ENCODE data around the gene GDE1. TPM values are rescaled to one million over a fixed set of nuclear protein-coding genes. Genes with fewer than 3 reads are reported as not detected.

The GDE1 gene
- total RNA-seq, 2 experiments from 2014 or later = 19.7 to 25.9 TPM

DNA sequence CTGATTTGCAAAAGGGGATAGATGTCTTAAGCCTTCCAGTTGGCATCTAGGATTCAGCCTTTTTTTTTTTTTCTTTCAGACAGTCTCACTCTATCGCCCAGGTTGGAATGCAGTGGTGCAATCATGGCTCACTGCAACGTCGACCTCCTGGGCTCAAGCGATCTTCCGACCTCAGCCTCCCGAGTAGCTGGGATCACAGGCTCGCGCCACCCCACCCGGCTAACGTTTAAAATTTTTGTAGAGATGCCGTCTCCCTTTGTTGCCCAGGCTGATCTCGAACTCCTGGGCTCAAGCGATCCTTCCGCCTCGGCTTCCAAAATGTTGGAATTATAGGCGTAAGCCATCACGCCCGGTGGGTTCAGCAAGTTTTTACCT lies 1.3 kb upstream of the GDE1 start:
- ChIA-PET POLR2A (interaction anchor here (0.6 to 2.2 kb wide), 3 partner anchors 21 to 32 kb away, joined by 3 to 34 read pairs (median 4); partner anchors contain the start of gene VPS35L), CTCF (interaction anchor here (1.7 to 4.3 kb wide), 3 partner anchors 20 to 456 kb away, joined by 5 to 43 read pairs (median 11); partner anchors contain the start of genes COQ7 and VPS35L)
- H3K4me1 Mint-ChIP-seq (ENCODE audit: low read depth) = peaks cover 46% of the 10 kb centered on the region
- DNase-seq (peak; percentile 22), ATAC-seq (no peak)
- no peak overlapping the region for H3K27ac Mint-ChIP-seq
- H3K27me3 Mint-ChIP-seq (ENCODE audit: low read depth) = no peaks in the 10 kb centered on the region
- peaks cover 20% of the 10 kb centered on the region for H3K36me3 Mint-ChIP-seq (ENCODE audit: low read depth)
- H3K4me3 Mint-ChIP-seq = no peak overlapping the region
- H3K9me3 Mint-ChIP-seq (ENCODE audit: insufficient read depth) = no peaks in the 10 kb centered on the region

DNA sequence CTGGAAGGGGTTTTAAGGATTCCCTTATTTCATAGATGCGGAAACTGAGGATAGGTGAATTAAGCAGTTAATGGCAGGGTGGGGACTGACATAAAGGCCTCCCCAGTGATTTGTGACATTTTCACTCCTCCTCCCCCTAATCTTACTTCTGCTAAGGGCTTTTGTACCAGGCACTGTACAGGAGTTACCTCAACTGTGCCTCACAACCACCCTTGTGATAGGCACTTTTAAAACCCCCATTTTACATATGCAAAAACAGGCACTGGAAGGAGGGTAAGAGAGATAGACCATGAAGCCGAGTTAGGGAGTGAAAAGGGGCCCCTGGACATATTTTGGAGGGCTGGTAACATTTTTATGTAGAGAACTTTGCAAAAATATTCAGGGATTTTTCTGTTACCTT lies 862 bp upstream of the GDE1 start:
- DNase-seq (no peak), ATAC-seq (no peak)
- Mint-ChIP-seq H3K27me3 (ENCODE audit: low read depth) (no peaks in the 10 kb centered on the region), H3K4me1 (ENCODE audit: low read depth) (peaks cover 48% of the 10 kb centered on the region), H3K4me3 (peak overlapping the region; percentile 97), H3K27ac (no peak overlapping the region), H3K9me3 (ENCODE audit: insufficient read depth) (no peaks in the 10 kb centered on the region), H3K36me3 (ENCODE audit: low read depth) (peaks cover 16% of the 10 kb centered on the region)
- POLR2A ChIA-PET = interaction anchor here (0.6 kb wide), 1 partner anchor 20 kb away, joined by 3 read pairs; no protein-coding TSS in a partner anchor
- CTCF ChIA-PET = interaction anchor here (4.3 to 5.6 kb wide), 2 partner anchors 32 to 33 kb away, joined by 20 to 43 read pairs; partner anchors contain the start of gene VPS35L

DNA sequence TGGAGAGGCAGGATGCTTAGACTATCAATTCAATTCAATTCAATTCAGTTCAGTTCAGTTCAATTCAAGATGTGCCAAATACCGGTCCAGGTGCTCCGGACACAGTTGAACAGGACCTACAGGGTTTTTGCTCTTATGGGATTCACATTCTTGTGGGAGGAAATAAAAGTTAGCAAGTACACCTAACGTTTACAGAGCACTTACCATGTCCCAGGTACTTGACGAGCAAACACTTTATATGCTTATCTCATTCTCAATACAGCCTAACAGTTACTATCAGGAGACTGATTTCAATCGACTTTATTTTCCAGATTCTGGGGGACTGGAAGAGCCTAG lies 467 bp upstream of the GDE1 start:
- CTCF ChIA-PET = interaction anchor here (3.4 to 5.6 kb wide), 2 partner anchors 19 to 33 kb away, joined by 20 to 25 read pairs; partner anchors contain the start of gene VPS35L

DNA sequence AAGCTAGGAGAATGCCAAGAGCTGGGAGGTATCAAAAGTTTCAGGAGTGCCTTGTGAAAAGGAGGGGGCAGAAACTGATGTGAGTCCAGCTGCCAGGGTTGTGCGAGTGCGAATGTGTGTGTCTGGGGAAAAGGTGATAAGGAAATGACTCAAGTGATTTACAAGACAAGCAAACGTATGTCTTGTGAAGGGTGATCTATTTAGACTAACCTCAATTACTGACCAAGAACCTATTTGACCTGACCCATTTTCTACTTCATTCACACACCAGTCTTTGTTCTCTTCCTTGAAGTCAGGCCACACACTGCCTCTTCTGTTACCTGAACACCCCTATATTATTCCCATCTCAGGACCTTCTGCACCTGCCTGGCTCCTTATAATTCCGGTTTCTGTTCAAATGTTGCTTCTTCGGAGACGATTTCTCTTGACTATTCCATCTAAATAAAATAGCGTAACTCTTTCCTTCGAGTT lies 1.0 kb downstream of the GDE1 start:
- no peaks in the 10 kb centered on the region for H3K9me3 Mint-ChIP-seq (ENCODE audit: insufficient read depth)
- H3K27ac Mint-ChIP-seq = peak overlapping the region; percentile 93
- ChIA-PET POLR2A (interaction anchor here (2.2 kb wide), 1 partner anchor 34 kb away, joined by 9 read pairs; the partner anchor contains the start of gene VPS35L), CTCF (interaction anchor here (1.0 to 5.6 kb wide), 3 partner anchors 18 to 34 kb away, joined by 3 to 25 read pairs (median 20); partner anchors contain the start of gene VPS35L)
- no peak for ATAC-seq
- peaks cover 23% of the 10 kb centered on the region for H3K36me3 Mint-ChIP-seq (ENCODE audit: low read depth)
- DNase-seq = no peak
- no peaks in the 10 kb centered on the region for H3K27me3 Mint-ChIP-seq (ENCODE audit: low read depth)
- peaks cover 59% of the 10 kb centered on the region for H3K4me1 Mint-ChIP-seq (ENCODE audit: low read depth)
- H3K4me3 Mint-ChIP-seq = peak overlapping the region; percentile 97

More for the DNA sequence above, 467 bp upstream of the GDE1 start:
- DNase-seq (no peak), ATAC-seq (no peak)
- peak overlapping the region; percentile 93 for H3K27ac Mint-ChIP-seq
- peaks cover 52% of the 10 kb centered on the region for H3K4me1 Mint-ChIP-seq (ENCODE audit: low read depth)
- no peaks in the 10 kb centered on the region for H3K9me3 Mint-ChIP-seq (ENCODE audit: insufficient read depth)
- POLR2A ChIA-PET = no interaction called here
- H3K36me3 Mint-ChIP-seq (ENCODE audit: low read depth) = peaks cover 14% of the 10 kb centered on the region
- H3K4me3 Mint-ChIP-seq = peak overlapping the region; percentile 97
- no peaks in the 10 kb centered on the region for H3K27me3 Mint-ChIP-seq (ENCODE audit: low read depth)

DNA sequence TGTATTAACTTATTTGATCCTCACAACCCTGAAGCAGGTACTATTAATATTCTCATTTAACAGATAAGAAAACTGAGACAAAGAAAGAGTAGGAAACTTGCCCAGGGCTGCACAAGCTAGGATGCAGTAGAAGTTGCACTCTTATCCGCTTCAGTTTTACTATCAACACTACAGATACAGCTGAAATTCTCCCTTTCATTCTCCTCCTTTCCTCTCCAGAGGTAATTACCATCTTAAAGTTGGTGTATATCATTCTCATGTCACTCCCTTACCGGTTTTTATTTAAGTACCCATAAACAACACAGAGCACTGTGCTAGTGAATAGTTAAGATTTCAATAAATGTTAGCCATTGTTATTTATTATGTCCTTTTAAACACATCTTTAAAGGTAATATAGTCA lies 3.5 kb downstream of the GDE1 start:
- ATAC-seq (no peak), DNase-seq (no peak)
- POLR2A ChIA-PET = interaction anchor here (0.5 kb wide), 1 partner anchor 37 kb away, joined by 3 read pairs; the partner anchor contains the start of gene VPS35L
- no peaks in the 10 kb centered on the region for H3K9me3 Mint-ChIP-seq (ENCODE audit: insufficient read depth)
- CTCF ChIA-PET = interaction anchor here (0.7 to 5.6 kb wide), 2 partner anchors 37 to 450 kb away, joined by 3 to 20 read pairs; partner anchors contain the start of gene VPS35L
- H3K27ac Mint-ChIP-seq = no peak overlapping the region
- H3K4me1 Mint-ChIP-seq (ENCODE audit: low read depth) = peaks cover 53% of the 10 kb centered on the region
- H3K27me3 Mint-ChIP-seq (ENCODE audit: low read depth) = no peaks in the 10 kb centered on the region
- H3K4me3 Mint-ChIP-seq = no peak overlapping the region
- peaks cover 27% of the 10 kb centered on the region for H3K36me3 Mint-ChIP-seq (ENCODE audit: low read depth)

DNA sequence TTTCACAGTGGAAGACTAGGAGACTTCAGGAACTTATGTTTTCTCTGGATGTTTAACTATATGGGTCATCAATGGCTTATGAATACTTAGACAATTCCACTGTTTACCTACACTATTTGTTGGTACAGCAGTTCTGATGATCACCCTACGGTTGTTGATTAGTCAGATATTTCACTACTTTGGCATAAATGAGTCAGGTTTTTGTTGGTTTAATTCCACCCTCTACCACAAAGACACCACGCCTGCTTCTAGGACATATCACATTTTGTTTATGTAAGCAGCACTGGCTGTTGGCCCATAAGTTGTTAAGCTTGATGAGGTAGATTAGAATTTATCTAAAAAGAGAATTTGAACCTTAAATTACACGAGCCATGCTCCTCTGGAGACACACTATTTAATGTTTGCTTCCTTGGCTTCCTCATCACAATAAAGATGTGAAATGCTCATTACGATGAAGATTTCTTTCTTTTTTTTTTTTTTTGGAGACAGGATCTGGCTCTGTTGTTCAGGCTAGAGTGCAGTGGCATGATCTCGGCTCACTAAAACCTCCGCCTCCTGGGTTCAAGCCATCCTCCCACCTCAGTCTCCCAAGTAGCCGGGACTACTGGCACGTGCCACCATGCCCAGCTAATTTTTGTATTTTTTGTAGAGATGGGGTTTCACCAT lies 4.3 kb downstream of the GDE1 start:
- Mint-ChIP-seq H3K4me3 (no peak overlapping the region), H3K27ac (no peak overlapping the region), H3K36me3 (ENCODE audit: low read depth) (peaks cover 36% of the 10 kb centered on the region), H3K9me3 (ENCODE audit: insufficient read depth) (no peaks in the 10 kb centered on the region), H3K4me1 (ENCODE audit: low read depth) (peaks cover 52% of the 10 kb centered on the region), H3K27me3 (ENCODE audit: low read depth) (no peaks in the 10 kb centered on the region)
- no peak for ATAC-seq
- ChIA-PET CTCF (interaction anchor here (0.7 to 5.6 kb wide), 2 partner anchors 38 to 449 kb away, joined by 3 to 20 read pairs; partner anchors contain the start of gene VPS35L), POLR2A (interaction anchor here (0.5 kb wide), 1 partner anchor 38 kb away, joined by 3 read pairs; the partner anchor contains the start of gene VPS35L)
- DNase-seq = peak; percentile 24

DNA sequence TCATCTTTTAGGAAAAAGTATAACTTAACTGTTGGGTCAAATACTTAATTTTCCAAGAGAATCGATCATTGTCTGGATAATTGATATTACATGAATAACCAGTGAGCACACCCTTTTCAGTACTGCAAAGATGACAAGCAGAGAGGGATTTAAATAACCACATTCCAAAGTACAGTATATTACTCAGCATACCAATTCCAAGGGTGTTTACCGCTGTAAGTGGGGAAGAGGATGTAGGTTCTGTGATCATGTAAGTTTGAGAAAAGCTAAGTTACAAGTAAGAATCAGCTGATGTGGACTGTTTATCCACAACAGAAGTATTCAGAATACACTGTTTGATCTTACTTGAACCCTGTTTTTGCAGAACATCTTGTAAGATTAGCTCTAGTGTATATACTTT lies 6.1 kb downstream of the GDE1 start:
- DNase-seq = no peak
- H3K36me3 Mint-ChIP-seq (ENCODE audit: low read depth) = peaks cover 45% of the 10 kb centered on the region
- CTCF ChIA-PET = interaction anchor here (0.9 to 1.5 kb wide), 3 partner anchors 9 to 23 kb away, joined by 3 to 4 read pairs (median 3); no protein-coding TSS in a partner anchor
- peaks cover 39% of the 10 kb centered on the region for H3K4me1 Mint-ChIP-seq (ENCODE audit: low read depth)
- POLR2A ChIA-PET = interaction anchor here (0.9 kb wide), 1 partner anchor 39 kb away, joined by 3 read pairs; no protein-coding TSS in a partner anchor
- no peak overlapping the region for H3K4me3 Mint-ChIP-seq
- no peaks in the 10 kb centered on the region for H3K9me3 Mint-ChIP-seq (ENCODE audit: insufficient read depth)
- H3K27me3 Mint-ChIP-seq (ENCODE audit: low read depth) = no peaks in the 10 kb centered on the region
- ATAC-seq = no peak
- no peak overlapping the region for H3K27ac Mint-ChIP-seq

DNA sequence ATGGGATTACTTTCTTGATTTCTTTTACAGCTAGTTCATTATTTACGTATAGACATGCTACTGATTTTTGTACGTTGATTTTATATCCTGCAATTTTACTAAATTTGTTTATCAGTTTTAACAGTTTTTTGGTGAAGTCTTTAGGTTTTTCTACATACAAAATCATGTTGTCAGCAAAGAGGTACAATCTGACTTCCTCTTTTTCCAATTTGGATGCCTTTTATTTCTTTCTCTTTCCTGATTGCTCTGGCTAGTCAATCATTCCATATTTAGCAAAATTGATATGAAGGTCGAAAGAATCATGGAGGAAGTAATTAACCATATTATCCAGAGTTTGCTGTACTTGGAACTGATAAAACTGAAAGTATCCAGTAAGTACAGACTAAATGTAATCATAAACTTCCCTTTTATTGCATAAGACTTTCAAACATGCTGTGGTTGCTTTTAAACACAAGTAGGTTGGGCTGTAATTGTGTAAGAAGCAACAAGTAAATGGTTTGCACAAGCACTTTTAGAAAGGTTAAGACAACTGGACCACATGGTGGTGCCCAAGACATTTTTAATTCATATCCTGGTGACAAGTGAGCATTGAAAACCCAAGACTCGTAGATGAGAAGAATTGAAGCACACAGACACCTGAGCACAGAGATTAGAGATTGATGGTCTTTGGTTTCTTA lies 8.4 kb downstream of the GDE1 start:
- ChIA-PET CTCF (interaction anchor here (1.2 to 4.5 kb wide), 2 partner anchors 11 to 42 kb away, joined by 3 to 35 read pairs; partner anchors contain the start of gene VPS35L), POLR2A (interaction anchor here (1.9 kb wide), 1 partner anchor 11 kb away, joined by 5 read pairs; the partner anchor contains the start of gene CCP110)
- Mint-ChIP-seq H3K4me1 (ENCODE audit: low read depth) (peaks cover 25% of the 10 kb centered on the region), H3K9me3 (ENCODE audit: insufficient read depth) (no peaks in the 10 kb centered on the region), H3K4me3 (no peak overlapping the region), H3K36me3 (ENCODE audit: low read depth) (peaks cover 45% of the 10 kb centered on the region), H3K27me3 (ENCODE audit: low read depth) (no peaks in the 10 kb centered on the region), H3K27ac (no peak overlapping the region)
- ATAC-seq (no peak), DNase-seq (no peak)

DNA sequence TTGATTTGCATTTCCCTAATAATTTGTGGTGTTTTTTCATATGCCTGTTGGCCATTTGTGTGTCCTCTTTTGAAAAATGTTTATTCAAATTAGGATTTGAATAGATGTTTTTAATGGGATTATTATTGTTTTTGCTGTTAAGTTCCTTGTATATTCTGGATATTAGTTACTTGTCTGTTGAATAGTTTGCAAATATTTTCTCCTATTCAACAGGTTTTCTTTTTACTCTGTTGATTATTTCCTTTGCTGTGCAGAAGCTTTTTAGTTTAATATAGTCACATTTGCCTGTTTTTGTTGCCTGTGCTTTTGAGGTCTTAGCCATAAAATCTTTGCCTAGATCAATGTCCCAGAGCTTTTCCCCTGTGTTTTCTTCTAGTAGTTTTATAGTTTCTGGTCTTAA lies 9.6 kb downstream of the GDE1 start:
- H3K27ac Mint-ChIP-seq = no peak overlapping the region
- no peaks in the 10 kb centered on the region for H3K27me3 Mint-ChIP-seq (ENCODE audit: low read depth)
- H3K9me3 Mint-ChIP-seq (ENCODE audit: insufficient read depth) = no peaks in the 10 kb centered on the region
- peaks cover 45% of the 10 kb centered on the region for H3K36me3 Mint-ChIP-seq (ENCODE audit: low read depth)
- ChIA-PET POLR2A (no interaction called here), CTCF (interaction anchor here (1.2 to 4.5 kb wide), 2 partner anchors 9 to 43 kb away, joined by 3 to 35 read pairs; partner anchors contain the start of gene VPS35L)
- peaks cover 15% of the 10 kb centered on the region for H3K4me1 Mint-ChIP-seq (ENCODE audit: low read depth)
- DNase-seq (no peak), ATAC-seq (no peak)
- H3K4me3 Mint-ChIP-seq = no peak overlapping the region

DNA sequence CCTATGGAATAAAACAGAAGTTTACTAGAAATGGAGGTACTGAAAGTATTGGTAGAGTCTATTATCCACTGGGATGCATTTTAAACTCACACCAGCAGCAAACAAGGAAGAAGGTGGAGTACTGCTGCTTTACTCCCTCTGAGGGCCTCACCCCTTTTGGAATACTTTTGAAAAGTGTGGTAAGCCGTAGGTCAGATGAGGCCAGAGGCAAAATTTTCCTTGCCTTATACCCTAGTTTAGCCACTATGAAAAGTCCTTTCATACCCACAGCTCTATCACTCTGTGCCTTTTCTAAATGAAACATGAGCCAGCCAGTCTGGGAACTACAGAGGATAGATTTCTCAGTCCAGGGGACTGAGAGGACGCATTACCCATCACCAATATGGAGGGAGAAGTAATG lies 14.0 kb downstream of the GDE1 start:
- H3K27ac Mint-ChIP-seq = no peak overlapping the region
- no peak overlapping the region for H3K4me3 Mint-ChIP-seq
- ChIA-PET CTCF (no interaction called here), POLR2A (interaction anchor here (1.1 kb wide), 1 partner anchor 12 kb away, joined by 6 read pairs; no protein-coding TSS in a partner anchor)
- peaks cover 7% of the 10 kb centered on the region for H3K4me1 Mint-ChIP-seq (ENCODE audit: low read depth)
- ATAC-seq (no peak), DNase-seq (peak; percentile 12)
- H3K9me3 Mint-ChIP-seq (ENCODE audit: insufficient read depth) = no peaks in the 10 kb centered on the region
- peaks cover 39% of the 10 kb centered on the region for H3K36me3 Mint-ChIP-seq (ENCODE audit: low read depth)
- H3K27me3 Mint-ChIP-seq (ENCODE audit: low read depth) = no peaks in the 10 kb centered on the region

DNA sequence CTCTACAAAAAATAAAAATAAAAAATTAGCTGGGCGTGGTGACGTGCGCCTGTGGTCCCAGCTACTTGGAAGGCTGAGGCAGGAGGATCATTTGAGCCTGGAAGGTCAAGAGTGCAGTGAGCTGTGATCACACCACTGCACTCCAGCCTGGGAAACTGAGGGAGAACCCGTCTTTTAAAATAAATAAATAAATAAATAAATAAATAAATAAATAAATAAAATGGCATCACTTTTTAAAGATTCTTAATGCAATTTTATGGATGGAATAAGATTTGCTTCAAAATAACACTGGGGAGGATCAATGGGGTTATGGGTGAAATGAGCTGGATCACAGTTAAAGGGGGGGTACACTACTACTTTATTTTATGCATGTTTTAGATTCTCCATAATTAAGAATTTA lies 14.9 kb downstream of the GDE1 start:
- Mint-ChIP-seq H3K36me3 (ENCODE audit: low read depth) (peaks cover 37% of the 10 kb centered on the region), H3K9me3 (ENCODE audit: insufficient read depth) (no peaks in the 10 kb centered on the region), H3K27me3 (ENCODE audit: low read depth) (no peaks in the 10 kb centered on the region), H3K4me3 (no peak overlapping the region), H3K4me1 (ENCODE audit: low read depth) (peaks cover 7% of the 10 kb centered on the region), H3K27ac (no peak overlapping the region)
- ChIA-PET CTCF (interaction anchor here (0.5 to 0.7 kb wide), 2 partner anchors 9 to 420 kb away, joined by 3 read pairs; no protein-coding TSS in a partner anchor), POLR2A (no interaction called here)
- ATAC-seq (no peak), DNase-seq (no peak)

Measured in activated CD8-positive, alpha-beta T cell treated with anti-CD3 and anti-CD28 coated beads, Interleukin-2, amount 10 ng/mL, durations not matched to agents 7 days and 5 days (primary cell).